GM12801 (cell line): Measurements from ENCODE around the gene ARHGEF16.

Experiments used
- CTCF ChIP-seq: IDR thresholded peaks from one replicate; pipeline ENCODE4 v1.5.1; 2011; ENCODE audit warnings: control low read depth; ENCODE audit not compliant: insufficient read length; ENCODE audit errors: extremely low read depth

Gene ARHGEF16

GRCh38 chr1:3434406-3435110 lies 19.9 kb upstream of the ARHGEF16 start:
- no peak for TF ChIP-seq CTCF

GRCh38 chr1:3435666-3436065 lies 18.8 kb upstream of the ARHGEF16 start:
- TF ChIP-seq CTCF, result no peak

GRCh38 chr1:3436451-3436850 lies 18.0 kb upstream of the ARHGEF16 start:
- TF ChIP-seq CTCF, result no peak

- no peak for TF ChIP-seq CTCF
Observed at GRCh38 chr1:3436901-3437300, 17.6 kb upstream of the ARHGEF16 start.

GRCh38 chr1:3438661-3439180 lies 15.7 kb upstream of the ARHGEF16 start:
- TF ChIP-seq CTCF, result no peak

- no peak for TF ChIP-seq CTCF
Observed at GRCh38 chr1:3439346-3440299, 14.8 kb upstream of the ARHGEF16 start.

GRCh38 chr1:3440300-3440681 lies 14.2 kb upstream of the ARHGEF16 start:
- no peak for TF ChIP-seq CTCF
